NB4 (cell line): ENCODE results near the gene ARHGAP21.

Source experiments
- MAX ChIP-seq: IDR thresholded peaks from 2 replicates; pipeline ENCODE4 v1.6.1; 2011; ENCODE audit warnings: low read depth, low read length
- MYC ChIP-seq: IDR thresholded peaks from 2 replicates; pipeline ENCODE4 v1.6.1; 2011; ENCODE audit warnings: low read depth, low read length
- POLR2A ChIP-seq: IDR thresholded peaks from 2 replicates; pipeline ENCODE4 v1.6.1; 2011; ENCODE audit warnings: mild to moderate bottlenecking; ENCODE audit not compliant: insufficient read length; ENCODE audit errors: extremely low read depth
- TF ChIP-seq, protein P1 (sequence below): IDR thresholded peaks from one replicate; pipeline ENCODE4 v1.5.1; 2012; ENCODE audit warnings: low read depth, low read length

- TF ChIP-seq, protein P1, sequence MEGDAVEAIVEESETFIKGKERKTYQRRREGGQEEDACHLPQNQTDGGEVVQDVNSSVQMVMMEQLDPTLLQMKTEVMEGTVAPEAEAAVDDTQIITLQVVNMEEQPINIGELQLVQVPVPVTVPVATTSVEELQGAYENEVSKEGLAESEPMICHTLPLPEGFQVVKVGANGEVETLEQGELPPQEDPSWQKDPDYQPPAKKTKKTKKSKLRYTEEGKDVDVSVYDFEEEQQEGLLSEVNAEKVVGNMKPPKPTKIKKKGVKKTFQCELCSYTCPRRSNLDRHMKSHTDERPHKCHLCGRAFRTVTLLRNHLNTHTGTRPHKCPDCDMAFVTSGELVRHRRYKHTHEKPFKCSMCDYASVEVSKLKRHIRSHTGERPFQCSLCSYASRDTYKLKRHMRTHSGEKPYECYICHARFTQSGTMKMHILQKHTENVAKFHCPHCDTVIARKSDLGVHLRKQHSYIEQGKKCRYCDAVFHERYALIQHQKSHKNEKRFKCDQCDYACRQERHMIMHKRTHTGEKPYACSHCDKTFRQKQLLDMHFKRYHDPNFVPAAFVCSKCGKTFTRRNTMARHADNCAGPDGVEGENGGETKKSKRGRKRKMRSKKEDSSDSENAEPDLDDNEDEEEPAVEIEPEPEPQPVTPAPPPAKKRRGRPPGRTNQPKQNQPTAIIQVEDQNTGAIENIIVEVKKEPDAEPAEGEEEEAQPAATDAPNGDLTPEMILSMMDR: no peak
- no peak for TF ChIP-seq MYC
- TF ChIP-seq MAX: no peak
- no peak for TF ChIP-seq POLR2A
Measured at GRCh38 chr10:24716295-24716694, 7.4 kb downstream of the ARHGAP21 start.
